Vagina (tissue), 2 donors: ENCODE data around the gene PLA2G12A. TPM values are rescaled to one million over a fixed set of nuclear protein-coding genes. Genes with fewer than 3 reads are reported as not detected.

Experiments
- DNase-seq, 2 donors: peaks; one replicate each; pipeline ENCODE4 v3.0.0-alpha.2; 2017; ENCODE audit errors: extremely low spot score in 2 of 2
- H3K27ac ChIP-seq: fragments of 200-600 bp; sonication (generic); one replicate; pipeline ENCODE4 v1.5.1; 2019
- H3K27me3 ChIP-seq: fragments of 200-600 bp; sonication (generic); one replicate; pipeline ENCODE4 v1.5.1; 2019
- H3K36me3 ChIP-seq, 2 donors: fragments of 200-600 bp; sonication (generic); one replicate each; pipeline ENCODE4 v1.5.1; 2017 to 2019
- H3K4me1 ChIP-seq: fragments of 200-600 bp; sonication (generic); one replicate; pipeline ENCODE4 v1.5.1; 2019
- H3K4me3 ChIP-seq, 2 donors: fragments of 200-600 bp; sonication (generic); 1 replicate in 1 of 2; 2 replicates in 1 of 2; pipeline ENCODE4 v1.5.1; 2016 to 2019
- H3K9me3 ChIP-seq: fragments of 200-600 bp; sonication (generic); one replicate; pipeline ENCODE4 v1.5.1; 2019
- POLR2A ChIP-seq, 2 donors: fragments of 450-650 bp; IDR thresholded peaks; one replicate each; pipeline ENCODE4 v1.6.1; 2017; ENCODE audit warnings: antibody characterized with exemption in 2 of 2, mild to moderate bottlenecking in 2 of 2, moderate library complexity in 2 of 2
- POLR2AphosphoS5 ChIP-seq, 2 donors: sonication (generic); formaldehyde crosslinking; IDR thresholded peaks; one replicate each; pipeline ENCODE4 v1.9.0; 2017; ENCODE audit warnings: antibody characterized with exemption in 2 of 2, mild to moderate bottlenecking in 2 of 2, low read depth in 1 of 2; ENCODE audit not compliant: insufficient read depth in 1 of 2
- intact Hi-C: fragments of 100-400 bp; cut with DNase I; formaldehyde crosslinking; loops from one replicate; pipeline ENCODE4 v1.15.1; 2023
- total RNA-seq: library from RNA; depleted of rRNA; stranded (reverse); fragments of >200 nt; gene quantifications from one replicate; pipeline ENCODE4 v1.2.3, GENCODE V29; 2016
- TF ChIP-seq, protein P1 (sequence below), 3 experiments: fragments of 450-650 bp in 2 of 3; fragments of 200-600 bp in 1 of 3; sonication (generic) in 1 of 3; IDR thresholded peaks; one replicate each; pipeline ENCODE4 v1.5.1; 2017 to 2019; ENCODE audit warnings: antibody characterized with exemption in 3 of 3, mild to moderate bottlenecking in 2 of 3, moderate library complexity in 2 of 3

Gene PLA2G12A
- total RNA-seq, 1 donor from 2014 or later: 16.9 TPM

DNA sequence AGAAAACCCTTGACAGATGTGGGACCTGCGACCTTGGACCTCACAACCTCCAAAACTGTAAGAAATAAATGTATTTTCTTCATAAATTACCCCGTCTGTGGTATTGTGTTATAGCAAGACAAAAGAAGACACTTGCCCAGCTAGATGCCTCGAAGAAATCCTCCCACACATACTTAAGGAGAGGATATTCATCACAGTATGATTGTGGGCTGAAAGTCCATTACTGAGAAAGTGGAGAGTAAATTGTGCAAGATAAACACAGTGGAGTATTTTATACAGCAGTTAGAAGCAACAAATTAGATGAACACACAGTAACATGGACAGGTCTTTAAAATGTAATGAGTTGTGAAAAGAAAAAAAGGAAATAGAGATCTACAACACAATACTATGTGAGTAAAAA, 25.8 kb upstream of the PLA2G12A start:
- H3K36me3 ChIP-seq: no peaks in the 10 kb centered on the region
- no peak overlapping the region for H3K27ac ChIP-seq
- TF ChIP-seq POLR2AphosphoS5 (IDR thresholded peaks at IDR 0.05; ENCODE audit: insufficient read depth in 1 of 2, low read depth in 1 of 2): no peak
- TF ChIP-seq, protein P1, sequence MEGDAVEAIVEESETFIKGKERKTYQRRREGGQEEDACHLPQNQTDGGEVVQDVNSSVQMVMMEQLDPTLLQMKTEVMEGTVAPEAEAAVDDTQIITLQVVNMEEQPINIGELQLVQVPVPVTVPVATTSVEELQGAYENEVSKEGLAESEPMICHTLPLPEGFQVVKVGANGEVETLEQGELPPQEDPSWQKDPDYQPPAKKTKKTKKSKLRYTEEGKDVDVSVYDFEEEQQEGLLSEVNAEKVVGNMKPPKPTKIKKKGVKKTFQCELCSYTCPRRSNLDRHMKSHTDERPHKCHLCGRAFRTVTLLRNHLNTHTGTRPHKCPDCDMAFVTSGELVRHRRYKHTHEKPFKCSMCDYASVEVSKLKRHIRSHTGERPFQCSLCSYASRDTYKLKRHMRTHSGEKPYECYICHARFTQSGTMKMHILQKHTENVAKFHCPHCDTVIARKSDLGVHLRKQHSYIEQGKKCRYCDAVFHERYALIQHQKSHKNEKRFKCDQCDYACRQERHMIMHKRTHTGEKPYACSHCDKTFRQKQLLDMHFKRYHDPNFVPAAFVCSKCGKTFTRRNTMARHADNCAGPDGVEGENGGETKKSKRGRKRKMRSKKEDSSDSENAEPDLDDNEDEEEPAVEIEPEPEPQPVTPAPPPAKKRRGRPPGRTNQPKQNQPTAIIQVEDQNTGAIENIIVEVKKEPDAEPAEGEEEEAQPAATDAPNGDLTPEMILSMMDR (IDR thresholded peaks at IDR 0.05): no peak
- no peak for TF ChIP-seq POLR2A (IDR thresholded peaks at IDR 0.05)
- H3K27me3 ChIP-seq: no peaks in the 10 kb centered on the region
- H3K4me1 ChIP-seq: no peaks in the 10 kb centered on the region
- no peaks in the 10 kb centered on the region for H3K9me3 ChIP-seq
- no peak for DNase-seq
- no peak overlapping the region for H3K4me3 ChIP-seq
- intact Hi-C loops: no loop called here

GRCh38 chr4:109754093-109754857, 24.4 kb upstream of the PLA2G12A start:
- Histone ChIP-seq H3K27me3 (no peaks in the 10 kb centered on the region), H3K9me3 (no peaks in the 10 kb centered on the region), H3K36me3 (no peaks in the 10 kb centered on the region), H3K4me3 (no peak overlapping the region), H3K27ac (no peak overlapping the region), H3K4me1 (no peaks in the 10 kb centered on the region)
- intact Hi-C loops: no loop called here
- DNase-seq: no peak
- TF ChIP-seq, protein P1 (IDR thresholded peaks at IDR 0.05): no peak
- TF ChIP-seq POLR2A (IDR thresholded peaks at IDR 0.05) (no peak), POLR2AphosphoS5 (IDR thresholded peaks at IDR 0.05; ENCODE audit: insufficient read depth in 1 of 2, low read depth in 1 of 2) (no peak)

DNA sequence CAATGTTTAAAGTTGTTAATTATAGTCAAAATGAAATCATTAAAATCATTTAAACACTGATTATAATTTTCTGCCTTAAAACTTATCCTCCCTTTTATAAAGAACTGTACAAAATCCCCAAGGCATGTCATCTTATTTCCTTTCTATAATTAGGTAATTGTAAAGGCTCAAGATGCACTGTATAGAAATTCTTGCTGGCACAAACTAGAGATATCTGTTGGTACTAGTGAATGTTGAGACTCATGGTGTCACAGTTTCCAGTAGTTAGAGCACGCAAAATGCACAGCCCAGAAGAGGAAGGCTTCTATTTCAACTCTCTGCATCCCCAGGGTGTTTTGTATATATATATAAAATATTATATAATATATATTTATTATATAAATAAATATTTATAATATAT, 22.7 kb upstream of the PLA2G12A start:
- TF ChIP-seq POLR2AphosphoS5 (IDR thresholded peaks at IDR 0.05; ENCODE audit: insufficient read depth in 1 of 2, low read depth in 1 of 2) (no peak), POLR2A (IDR thresholded peaks at IDR 0.05) (no peak)
- TF ChIP-seq, protein P1 (IDR thresholded peaks at IDR 0.05): no peak
- Histone ChIP-seq H3K4me1 (no peaks in the 10 kb centered on the region), H3K27me3 (no peaks in the 10 kb centered on the region), H3K36me3 (no peaks in the 10 kb centered on the region), H3K27ac (no peak overlapping the region), H3K4me3 (no peak overlapping the region), H3K9me3 (no peaks in the 10 kb centered on the region)
- intact Hi-C loops: no loop called here
- no peak for DNase-seq

GRCh38 chr4:109751852-109752251, 22.0 kb upstream of the PLA2G12A start:
- Histone ChIP-seq H3K4me3 (no peak overlapping the region), H3K4me1 (no peaks in the 10 kb centered on the region), H3K36me3 (no peaks in the 10 kb centered on the region), H3K9me3 (no peaks in the 10 kb centered on the region), H3K27me3 (no peaks in the 10 kb centered on the region), H3K27ac (no peak overlapping the region)
- no peak for TF ChIP-seq POLR2A (IDR thresholded peaks at IDR 0.05)
- no peak for TF ChIP-seq POLR2AphosphoS5 (IDR thresholded peaks at IDR 0.05; ENCODE audit: insufficient read depth in 1 of 2, low read depth in 1 of 2)
- TF ChIP-seq, protein P1 (IDR thresholded peaks at IDR 0.05): no peak
- intact Hi-C loops: no loop called here
- no peak for DNase-seq

DNA sequence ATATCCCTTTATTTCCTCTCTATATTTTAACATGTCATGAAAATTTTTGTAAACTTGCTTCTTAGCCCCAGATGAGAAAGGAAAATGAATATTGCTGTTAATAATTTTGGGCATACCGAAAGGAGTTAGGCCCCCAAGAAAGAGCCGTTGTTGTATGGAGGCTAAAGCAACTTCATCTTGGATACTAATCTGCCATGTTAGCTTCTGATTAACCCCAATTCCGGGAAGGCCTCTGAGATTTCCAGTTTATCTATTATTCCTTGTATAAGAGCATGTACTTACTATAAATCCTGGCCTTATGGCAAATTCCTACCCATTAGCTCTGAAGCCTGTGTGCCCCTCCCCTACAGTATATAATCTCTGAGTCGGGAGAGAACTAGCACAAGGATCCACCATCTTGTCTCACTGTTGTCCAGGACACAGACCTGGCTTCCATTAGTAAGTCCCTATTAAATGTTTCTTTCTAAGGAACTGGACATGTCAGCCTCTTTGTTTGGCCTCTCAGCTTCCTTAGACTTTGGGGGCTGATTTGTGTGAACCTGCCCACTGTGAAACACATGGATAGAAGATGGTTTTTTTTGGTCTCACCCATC, 20.9 kb upstream of the PLA2G12A start:
- intact Hi-C loops: no loop called here
- Histone ChIP-seq H3K36me3 (no peaks in the 10 kb centered on the region), H3K4me3 (no peak overlapping the region), H3K27me3 (no peaks in the 10 kb centered on the region), H3K9me3 (no peaks in the 10 kb centered on the region), H3K27ac (no peak overlapping the region), H3K4me1 (no peaks in the 10 kb centered on the region)
- TF ChIP-seq, protein P1 (IDR thresholded peaks at IDR 0.05): no peak
- TF ChIP-seq POLR2A (IDR thresholded peaks at IDR 0.05) (no peak), POLR2AphosphoS5 (IDR thresholded peaks at IDR 0.05; ENCODE audit: insufficient read depth in 1 of 2, low read depth in 1 of 2) (no peak)
- DNase-seq: no peak
